Body of pancreas (tissue), 4 donors: Measurements from ENCODE around the gene PDE9A.

Experiments used
- POLR2A ChIP-seq, 3 donors: fragments of 450-650 bp; IDR thresholded peaks; one replicate each; pipeline ENCODE4 v1.6.1; 2016; ENCODE audit warnings: antibody characterized with exemption in 3 of 3, mild to moderate bottlenecking in 2 of 3
- TF ChIP-seq, protein P1 (sequence below), 7 experiments: fragments of 450-650 bp in 4 of 7; fragments of 200-600 bp in 3 of 7; sonication (generic) in 3 of 7; IDR thresholded peaks; one replicate each; pipeline ENCODE4 v1.5.1; 2016 to 2019; ENCODE audit warnings: antibody characterized with exemption in 7 of 7

DNA sequence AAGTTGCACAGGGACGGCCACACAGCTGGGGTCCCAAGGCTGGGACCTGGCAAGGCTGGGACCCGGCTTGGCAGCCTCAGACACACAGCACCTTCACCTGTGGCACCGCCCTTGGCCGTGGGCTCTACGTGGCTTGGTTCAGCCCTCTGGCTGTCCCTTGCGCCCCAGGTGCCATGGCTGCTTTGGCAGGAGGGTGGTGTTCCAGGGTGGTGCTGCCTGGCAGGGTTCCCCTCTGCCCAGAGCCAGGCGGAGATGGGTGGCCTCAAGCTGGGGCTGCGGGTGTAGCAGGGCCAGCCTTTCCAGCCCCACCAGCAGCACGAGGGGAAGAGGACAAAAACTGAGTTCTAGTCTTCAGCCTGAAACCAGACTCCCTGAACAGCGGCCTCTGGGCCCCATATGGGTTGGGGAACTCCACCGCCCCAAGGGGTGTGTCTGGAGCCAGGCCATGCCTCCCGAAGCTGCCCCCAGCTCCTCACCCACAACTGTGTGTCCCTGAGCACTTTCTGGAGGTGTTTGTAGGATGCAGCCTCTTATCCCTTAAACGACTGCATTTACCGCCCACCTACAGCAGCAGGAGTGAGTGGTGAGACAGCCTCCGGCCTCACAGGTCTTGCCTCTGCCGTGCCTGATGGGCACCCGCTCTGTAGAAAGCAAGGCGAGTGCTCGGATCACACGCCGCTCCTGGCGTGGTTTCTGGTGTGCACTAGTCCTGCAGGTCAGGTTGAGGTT, 92.3 kb downstream of the PDE9A start:
- TF ChIP-seq, protein P1, sequence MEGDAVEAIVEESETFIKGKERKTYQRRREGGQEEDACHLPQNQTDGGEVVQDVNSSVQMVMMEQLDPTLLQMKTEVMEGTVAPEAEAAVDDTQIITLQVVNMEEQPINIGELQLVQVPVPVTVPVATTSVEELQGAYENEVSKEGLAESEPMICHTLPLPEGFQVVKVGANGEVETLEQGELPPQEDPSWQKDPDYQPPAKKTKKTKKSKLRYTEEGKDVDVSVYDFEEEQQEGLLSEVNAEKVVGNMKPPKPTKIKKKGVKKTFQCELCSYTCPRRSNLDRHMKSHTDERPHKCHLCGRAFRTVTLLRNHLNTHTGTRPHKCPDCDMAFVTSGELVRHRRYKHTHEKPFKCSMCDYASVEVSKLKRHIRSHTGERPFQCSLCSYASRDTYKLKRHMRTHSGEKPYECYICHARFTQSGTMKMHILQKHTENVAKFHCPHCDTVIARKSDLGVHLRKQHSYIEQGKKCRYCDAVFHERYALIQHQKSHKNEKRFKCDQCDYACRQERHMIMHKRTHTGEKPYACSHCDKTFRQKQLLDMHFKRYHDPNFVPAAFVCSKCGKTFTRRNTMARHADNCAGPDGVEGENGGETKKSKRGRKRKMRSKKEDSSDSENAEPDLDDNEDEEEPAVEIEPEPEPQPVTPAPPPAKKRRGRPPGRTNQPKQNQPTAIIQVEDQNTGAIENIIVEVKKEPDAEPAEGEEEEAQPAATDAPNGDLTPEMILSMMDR (IDR thresholded peaks at IDR 0.05), result no peak
- TF ChIP-seq POLR2A (IDR thresholded peaks at IDR 0.05), result no peak
